GM12891 (cell line): ENCODE results near the gene TIGAR.

Experiments
- DNase-seq: peaks from one replicate; pipeline ENCODE4 v3.0.0; 2011; ENCODE audit warnings: low spot score; ENCODE audit not compliant: insufficient read length
- FAIRE-seq: peaks from 2 replicates; lab custom pipeline; 2011; peaks lifted over from hg19 to GRCh38; lab: Jason Lieb, UNC
- PAX5 ChIP-seq: IDR thresholded peaks from 2 replicates; pipeline ENCODE4 v1.6.1; 2011; ENCODE audit warnings: low read length, moderate library complexity, mild to moderate bottlenecking; ENCODE audit not compliant: insufficient read depth, severe bottlenecking
- POLR2A ChIP-seq: IDR thresholded peaks from 2 replicates; pipeline ENCODE4 v1.6.1; 2011; ENCODE audit warnings: low read depth, low read length, control low read depth
- POLR2AphosphoS5 ChIP-seq: IDR thresholded peaks from 2 replicates; pipeline ENCODE4 v1.6.1; 2011; ENCODE audit warnings: low read depth, low read length, control low read depth
- POU2F2 ChIP-seq: IDR thresholded peaks from 2 replicates; pipeline ENCODE4 v1.6.1; 2011; ENCODE audit warnings: low read depth, mild to moderate bottlenecking, control low read depth, low read length, moderate library complexity
- SPI1 ChIP-seq: IDR thresholded peaks from 2 replicates; pipeline ENCODE4 v1.6.1; 2011; ENCODE audit warnings: low read depth, low read length, control low read depth
- TAF1 ChIP-seq: IDR thresholded peaks from 2 replicates; pipeline ENCODE4 v1.6.1; 2011; ENCODE audit warnings: low read depth, low read length, control low read depth

Gene TIGAR

DNA sequence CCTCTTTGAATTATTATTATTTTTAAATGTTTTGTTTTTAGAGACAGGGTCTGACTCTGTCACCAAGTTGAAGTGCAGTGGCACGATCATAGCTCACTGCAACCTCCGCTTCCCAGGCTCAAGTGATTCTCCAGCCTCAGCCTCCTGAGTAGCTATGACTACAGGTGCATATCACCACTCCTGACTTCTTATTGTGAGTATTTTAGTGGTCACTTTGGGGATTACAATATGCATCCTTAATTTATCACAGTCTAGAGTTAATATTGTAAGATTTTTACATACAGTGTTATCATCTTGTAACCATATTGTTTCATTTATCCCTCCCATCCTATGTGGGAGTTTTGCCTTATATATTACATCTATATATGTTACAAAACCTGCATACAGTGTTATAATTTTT is 45.1 kb downstream of the TIGAR start:
- no peak for TF ChIP-seq TAF1
- no peak for TF ChIP-seq PAX5
- TF ChIP-seq POLR2AphosphoS5, result no peak
- FAIRE-seq, result no peak
- no peak for DNase-seq

- no peak for DNase-seq
- no peak for TF ChIP-seq PAX5
- TF ChIP-seq TAF1, result no peak
- no peak for TF ChIP-seq SPI1
- TF ChIP-seq POU2F2, result no peak
- TF ChIP-seq POLR2AphosphoS5, result no peak
- no peak for TF ChIP-seq POLR2A
- FAIRE-seq, result no peak
Observed at GRCh38 chr12:4369548-4369947, 48.5 kb downstream of the TIGAR start.

DNA sequence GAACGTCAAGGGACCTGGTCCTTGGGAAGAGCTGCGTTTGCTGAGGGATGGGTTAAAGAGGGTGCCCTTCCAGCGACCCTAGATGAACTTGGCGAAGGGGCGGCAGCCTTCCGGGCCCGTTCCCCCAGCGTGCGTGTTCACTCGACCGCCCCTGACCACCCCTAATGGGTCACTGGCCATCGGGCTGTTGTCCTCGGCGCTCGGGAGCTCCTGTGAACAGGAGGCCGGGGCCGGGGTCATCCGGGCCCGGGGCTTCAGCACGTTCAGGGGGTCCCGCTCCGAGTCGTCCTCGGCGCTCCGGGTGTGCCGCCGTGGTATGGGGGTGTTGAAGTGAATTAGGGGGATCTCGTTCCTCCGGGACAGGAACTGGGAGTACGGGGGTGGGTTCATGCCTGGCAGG is 49.3 kb downstream of the TIGAR start:
- FAIRE-seq (no peak), DNase-seq (no peak)
- TF ChIP-seq POU2F2 (no peak), SPI1 (no peak), PAX5 (no peak), POLR2AphosphoS5 (no peak), TAF1 (no peak), POLR2A (no peak)

GRCh38 chr12:4372653-4373052 is 51.6 kb downstream of the TIGAR start:
- TF ChIP-seq PAX5, result no peak
- TF ChIP-seq TAF1, result no peak
- no peak for TF ChIP-seq POLR2AphosphoS5
- TF ChIP-seq SPI1, result no peak
- TF ChIP-seq POU2F2, result no peak
- no peak for TF ChIP-seq POLR2A
- DNase-seq (no peak), FAIRE-seq (no peak)

DNA sequence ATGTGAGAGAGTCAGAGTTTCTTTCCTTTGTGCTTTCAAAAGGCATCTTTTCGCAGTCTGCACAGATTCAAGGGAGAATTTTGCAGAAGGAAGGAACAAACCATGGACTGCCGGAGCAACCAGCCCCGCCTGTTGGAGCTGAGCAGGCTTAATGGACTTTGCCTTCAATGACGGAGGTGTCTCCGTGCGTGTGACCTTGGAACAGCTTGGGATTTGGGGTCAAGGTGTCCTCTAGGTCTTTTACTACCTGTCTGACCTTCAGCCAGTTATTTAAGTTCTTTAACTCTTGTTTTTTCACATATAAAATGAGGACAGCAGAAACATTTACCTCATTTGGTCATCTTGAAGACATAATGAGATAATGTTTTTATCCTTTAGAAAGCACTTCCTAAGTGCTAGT is 54.4 kb downstream of the TIGAR start:
- FAIRE-seq (no peak), DNase-seq (no peak)
- no peak for TF ChIP-seq SPI1
- no peak for TF ChIP-seq POLR2A
- no peak for TF ChIP-seq TAF1
- TF ChIP-seq POLR2AphosphoS5, result no peak
- no peak for TF ChIP-seq PAX5
- no peak for TF ChIP-seq POU2F2

DNA sequence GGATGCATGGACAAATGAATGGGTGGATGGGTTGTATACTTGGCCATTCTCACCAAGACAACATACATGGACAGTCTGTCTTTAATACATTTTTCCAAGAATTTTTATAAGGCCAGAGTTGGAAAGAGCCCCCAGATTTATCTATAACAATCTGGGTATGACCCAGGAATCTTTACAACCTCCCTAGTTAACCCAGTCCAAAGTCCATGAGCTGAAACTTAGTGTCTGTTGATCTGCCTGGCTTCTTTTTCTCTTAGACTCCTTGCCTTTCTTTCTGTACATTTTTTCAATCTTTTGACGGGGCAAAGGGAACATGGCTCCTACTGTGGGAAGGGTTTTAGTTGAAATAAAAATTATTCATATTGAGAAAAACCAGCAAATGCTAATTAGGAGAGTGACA is 57.8 kb downstream of the TIGAR start:
- DNase-seq (no peak), FAIRE-seq (no peak)
- TF ChIP-seq SPI1 (no peak), POU2F2 (no peak), POLR2AphosphoS5 (no peak), POLR2A (no peak), TAF1 (no peak), PAX5 (no peak)

DNA sequence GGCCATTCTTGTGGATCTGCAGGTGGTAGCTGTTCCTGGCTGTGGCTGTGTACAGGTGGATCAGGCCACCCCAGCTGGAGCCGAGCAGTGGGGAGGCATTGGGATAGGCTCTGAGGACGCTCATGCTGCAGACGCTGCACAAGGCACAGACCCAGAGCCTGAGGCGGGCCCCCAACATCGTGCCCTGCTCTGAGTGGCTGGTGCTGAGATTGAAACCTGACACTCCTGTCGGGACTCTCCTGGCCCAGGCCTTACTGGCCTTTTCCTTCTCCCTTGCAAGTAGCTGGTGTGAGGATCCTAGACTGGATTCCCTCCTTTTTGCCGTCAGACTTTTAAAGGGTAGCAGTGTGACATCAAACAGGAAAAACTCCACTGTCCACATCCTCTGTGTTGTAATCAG is 58.4 kb downstream of the TIGAR start, which contains the start of gene FGF23:
TSS of gene FGF23 (minus strand) at position 308 of the 400 bp plus-strand sequence. CDS start at position 178, 130 bp downstream.
- DNase-seq (no peak), FAIRE-seq (no peak)
- no peak for TF ChIP-seq TAF1
- no peak for TF ChIP-seq POU2F2
- TF ChIP-seq POLR2AphosphoS5, result no peak
- no peak for TF ChIP-seq PAX5
- no peak for TF ChIP-seq POLR2A
- no peak for TF ChIP-seq SPI1

GRCh38 chr12:4380332-4380731 is 59.3 kb downstream of the TIGAR start:
- FAIRE-seq (no peak), DNase-seq (no peak)
- no peak for TF ChIP-seq POLR2A
- no peak for TF ChIP-seq POLR2AphosphoS5
- no peak for TF ChIP-seq PAX5
- TF ChIP-seq SPI1, result no peak
- TF ChIP-seq TAF1, result no peak
- TF ChIP-seq POU2F2, result no peak

- FAIRE-seq (no peak), DNase-seq (no peak)
- no peak for TF ChIP-seq POLR2A
- no peak for TF ChIP-seq POLR2AphosphoS5
- TF ChIP-seq PAX5, result no peak
- no peak for TF ChIP-seq SPI1
- no peak for TF ChIP-seq POU2F2
- TF ChIP-seq TAF1, result no peak
Observed at GRCh38 chr12:4383304-4383865, 62.4 kb downstream of the TIGAR start.

DNA sequence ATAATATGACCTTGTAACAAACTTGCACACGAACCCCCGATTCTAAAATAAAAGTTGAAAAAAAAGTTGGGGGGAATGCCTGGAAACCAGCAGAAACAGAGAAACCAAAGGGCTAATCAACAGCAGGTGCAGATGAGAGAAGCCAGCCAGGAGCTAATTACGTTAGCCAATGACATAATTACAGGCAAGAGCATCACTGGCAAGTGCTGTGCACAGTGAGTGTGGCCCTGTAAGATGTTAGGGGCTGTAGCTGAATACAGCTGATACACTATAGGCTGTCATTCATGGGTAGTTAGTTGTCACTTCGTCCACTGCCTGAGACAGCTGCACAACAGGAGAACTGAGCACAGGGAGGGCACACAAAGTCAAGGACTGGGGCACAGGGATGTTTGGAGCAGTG is 65.8 kb downstream of the TIGAR start:
- FAIRE-seq (peak; percentile 38), DNase-seq (no peak)
- no peak for TF ChIP-seq POU2F2
- no peak for TF ChIP-seq POLR2A
- TF ChIP-seq POLR2AphosphoS5, result no peak
- TF ChIP-seq SPI1, result no peak
